Activated T-helper 1 cell treated with anti-CD3 and anti-CD28 coated beads, Interleukin-12 subunit alpha, Interleukin-12 subunit beta, Interleukin-2, Interleukin-4 antibody, amounts not matched to agents 30 ng/mL and 10 ng/mL and 1 ng/mL, durations not matched to agents 14 hours and 24 hours and 36 hours (primary cell): Measurements from ENCODE around the gene MSH5. TPM values are rescaled to one million over a fixed set of nuclear protein-coding genes. Genes with fewer than 3 reads are reported as not detected.
A peak's percentile ranks its signal among the peaks of the same experiment; 100 is the strongest.
"Not testable (repeated sequence)": the region's sequence is repeated elsewhere in the genome, so short reads cannot be mapped to it uniquely, and the experiment has no call there.

ENCODE experiments used
- DNase-seq: peaks from one replicate; pipeline ENCODE4 v3.0.0; 2021; ENCODE audit warnings: low spot score
- H3K27ac Mint-ChIP-seq: one replicate; pipeline ENCODE4 v1.8.0; 2021; ENCODE audit warnings: mild to moderate bottlenecking, mixed read lengths
- H3K27me3 Mint-ChIP-seq: one replicate; pipeline ENCODE4 v1.8.0; 2022; ENCODE audit warnings: mild to moderate bottlenecking, moderate library complexity, mixed read lengths; ENCODE audit not compliant: insufficient read depth
- H3K36me3 Mint-ChIP-seq: one replicate; pipeline ENCODE4 v1.8.0; 2021; ENCODE audit warnings: low read depth, mixed read lengths
- H3K4me1 Mint-ChIP-seq: one replicate; pipeline ENCODE4 v1.8.0; 2021; ENCODE audit warnings: low read depth, mixed read lengths
- H3K4me3 Mint-ChIP-seq: one replicate; pipeline ENCODE4 v1.8.0; 2021; ENCODE audit warnings: mild to moderate bottlenecking, moderate library complexity, mixed read lengths
- H3K9me3 Mint-ChIP-seq: one replicate; pipeline ENCODE4 v1.8.0; 2021; ENCODE audit warnings: mixed read lengths
- intact Hi-C: fragments of 100-400 bp; cut with micrococcal nuclease; formaldehyde crosslinking; loops from one replicate; pipeline ENCODE4 v1.15.1; 2024
- total RNA-seq: library from RNA; stranded (reverse); gene quantifications from 2 replicates; pipeline ENCODE4 v1.2.3, GENCODE V29; 2022

MSH5 gene
- total RNA-seq, 1 donor from 2014 or later: 83.4 TPM

GRCh38 chr6:31782126-31782855 is 42.5 kb downstream of the MSH5 start:
- Mint-ChIP-seq H3K9me3 (no peaks in the 10 kb centered on the region), H3K36me3 (peaks cover 28% of the 10 kb centered on the region), H3K27ac (no peak overlapping the region), H3K4me1 (peaks cover 4% of the 10 kb centered on the region), H3K27me3 (no peaks in the 10 kb centered on the region), H3K4me3 (no peak overlapping the region)
- no peak for DNase-seq
- intact Hi-C loops: no loop called here

GRCh38 chr6:31784098-31784925 is 44.5 kb downstream of the MSH5 start:
- intact Hi-C loops: no loop called here
- Mint-ChIP-seq H3K9me3 (no peaks in the 10 kb centered on the region), H3K4me3 (no peak overlapping the region), H3K36me3 (peaks cover 29% of the 10 kb centered on the region), H3K27me3 (no peaks in the 10 kb centered on the region), H3K27ac (peak overlapping the region; percentile 31), H3K4me1 (no peaks in the 10 kb centered on the region)
- no peak for DNase-seq

GRCh38 chr6:31785475-31785874 is 45.7 kb downstream of the MSH5 start:
- Mint-ChIP-seq H3K27ac (no peak overlapping the region), H3K4me1 (peaks cover under 1% of the 10 kb centered on the region), H3K27me3 (no peaks in the 10 kb centered on the region)

GRCh38 chr6:31791324-31792089 is 51.7 kb downstream of the MSH5 start:
- Mint-ChIP-seq H3K9me3 (no peaks in the 10 kb centered on the region), H3K4me3 (no peak overlapping the region), H3K4me1 (peaks cover 22% of the 10 kb centered on the region), H3K36me3 (peaks cover 29% of the 10 kb centered on the region), H3K27ac (no peak overlapping the region), H3K27me3 (no peaks in the 10 kb centered on the region)
- intact Hi-C loops: no loop called here
- no peak for DNase-seq

More at GRCh38 chr6:31785475-31785874, 45.7 kb downstream of the MSH5 start:
- peaks cover 34% of the 10 kb centered on the region for H3K36me3 Mint-ChIP-seq
- H3K9me3 Mint-ChIP-seq: no peaks in the 10 kb centered on the region
- no peak overlapping the region for H3K4me3 Mint-ChIP-seq
- intact Hi-C loops: no loop called here
- DNase-seq: no peak

- no peaks in the 10 kb centered on the region for H3K27me3 Mint-ChIP-seq
- no peaks in the 10 kb centered on the region for H3K9me3 Mint-ChIP-seq
- peaks cover 25% of the 10 kb centered on the region for H3K4me1 Mint-ChIP-seq
- peaks cover 31% of the 10 kb centered on the region for H3K36me3 Mint-ChIP-seq
- no peak overlapping the region for H3K4me3 Mint-ChIP-seq
- no peak for DNase-seq
- no peak overlapping the region for H3K27ac Mint-ChIP-seq
- intact Hi-C loops: no loop called here
Observed at GRCh38 chr6:31792090-31792374, 52.2 kb downstream of the MSH5 start.

- intact Hi-C loops: no loop called here
- Mint-ChIP-seq H3K27ac (no peak overlapping the region), H3K9me3 (no peaks in the 10 kb centered on the region), H3K4me3 (peak overlapping the region; percentile 86), H3K27me3 (no peaks in the 10 kb centered on the region), H3K36me3 (peaks cover 35% of the 10 kb centered on the region), H3K4me1 (peaks cover 33% of the 10 kb centered on the region)
- no peak for DNase-seq
Observed at GRCh38 chr6:31792761-31793171, 53.0 kb downstream of the MSH5 start.

- H3K27me3 Mint-ChIP-seq, H3K9me3 Mint-ChIP-seq, DNase-seq: not testable (repeated sequence)
- intact Hi-C loops: loop anchor here (2.0 kb wide), 1 partner anchor 41 kb away; no protein-coding TSS in a partner anchor
- Mint-ChIP-seq H3K36me3 (peaks cover 39% of the 10 kb centered on the region), H3K4me3 (peak overlapping the region; percentile 86), H3K4me1 (peaks cover 40% of the 10 kb centered on the region), H3K27ac (peak overlapping the region; percentile 24)
Observed at GRCh38 chr6:31793927-31794245, 54.1 kb downstream of the MSH5 start.

- H3K9me3 Mint-ChIP-seq: no peaks in the 10 kb centered on the region
- H3K27ac Mint-ChIP-seq: peak overlapping the region; percentile 78
- DNase-seq: no peak
- peak overlapping the region; percentile 86 for H3K4me3 Mint-ChIP-seq
- peaks cover 35% of the 10 kb centered on the region for H3K36me3 Mint-ChIP-seq
- H3K27me3 Mint-ChIP-seq: no peaks in the 10 kb centered on the region
- H3K4me1 Mint-ChIP-seq: peaks cover 40% of the 10 kb centered on the region
- intact Hi-C loops: loop anchor here (2.0 kb wide), 1 partner anchor 40 kb away; no protein-coding TSS in a partner anchor
Observed at GRCh38 chr6:31794294-31794865, 54.6 kb downstream of the MSH5 start.

GRCh38 chr6:31794866-31795615 is 55.2 kb downstream of the MSH5 start:
- Mint-ChIP-seq H3K9me3 (no peaks in the 10 kb centered on the region), H3K4me3 (peak overlapping the region; percentile 86), H3K36me3 (peaks cover 31% of the 10 kb centered on the region), H3K27ac (peak overlapping the region; percentile 96), H3K4me1 (peaks cover 40% of the 10 kb centered on the region), H3K27me3 (no peaks in the 10 kb centered on the region)
- DNase-seq: no peak
- intact Hi-C loops: loop anchor here (1.0 to 2.0 kb wide), 5 partner anchors 18 to 92 kb away; partner anchors contain the start of genes ABHD16A and VWA7

- Mint-ChIP-seq H3K36me3 (peaks cover 28% of the 10 kb centered on the region), H3K27ac (peak within 1 kb of the TSS; percentile 96), H3K4me1 (peaks cover 36% of the 10 kb centered on the region), H3K4me3 (peak within 1 kb of the TSS; percentile 86), H3K27me3 (no peaks in the 10 kb centered on the region), H3K9me3 (no peaks in the 10 kb centered on the region)
- intact Hi-C loops: loop anchor here (1.0 to 2.0 kb wide), 8 partner anchors 11 to 92 kb away; partner anchors contain the start of genes ABHD16A, HSPA1B, LSM2 and VWA7
- peak; percentile 84 for DNase-seq
Observed at GRCh38 chr6:31795616-31796298, 56.0 kb downstream of the MSH5 start, which contains the start of gene VARS1. TSS of gene VARS1 (minus strand) at chr6:31795752. CDS start at chr6:31795217, 535 bp downstream.

GRCh38 chr6:31796993-31797385 is 57.2 kb downstream of the MSH5 start:
- H3K9me3 Mint-ChIP-seq: no peaks in the 10 kb centered on the region
- H3K36me3 Mint-ChIP-seq: peaks cover 29% of the 10 kb centered on the region
- DNase-seq: no peak
- intact Hi-C loops: loop anchor here (1.0 to 2.0 kb wide), 3 partner anchors 9 to 30 kb away; partner anchors contain the start of genes HSPA1B and LSM2
- H3K27me3 Mint-ChIP-seq: no peaks in the 10 kb centered on the region
- H3K27ac Mint-ChIP-seq: peak overlapping the region; percentile 77
- H3K4me3 Mint-ChIP-seq: peak overlapping the region; percentile 54
- H3K4me1 Mint-ChIP-seq: peaks cover 30% of the 10 kb centered on the region
